ENCODE results near the gene HOXA11. TPM values are rescaled to one million over a fixed set of nuclear protein-coding genes. Genes with fewer than 3 reads are reported as not detected.

HOXA11 gene
- polyA plus RNA-seq (not detected in 2 replicates), polyA minus RNA-seq (not detected in 2 replicates)

DNA sequence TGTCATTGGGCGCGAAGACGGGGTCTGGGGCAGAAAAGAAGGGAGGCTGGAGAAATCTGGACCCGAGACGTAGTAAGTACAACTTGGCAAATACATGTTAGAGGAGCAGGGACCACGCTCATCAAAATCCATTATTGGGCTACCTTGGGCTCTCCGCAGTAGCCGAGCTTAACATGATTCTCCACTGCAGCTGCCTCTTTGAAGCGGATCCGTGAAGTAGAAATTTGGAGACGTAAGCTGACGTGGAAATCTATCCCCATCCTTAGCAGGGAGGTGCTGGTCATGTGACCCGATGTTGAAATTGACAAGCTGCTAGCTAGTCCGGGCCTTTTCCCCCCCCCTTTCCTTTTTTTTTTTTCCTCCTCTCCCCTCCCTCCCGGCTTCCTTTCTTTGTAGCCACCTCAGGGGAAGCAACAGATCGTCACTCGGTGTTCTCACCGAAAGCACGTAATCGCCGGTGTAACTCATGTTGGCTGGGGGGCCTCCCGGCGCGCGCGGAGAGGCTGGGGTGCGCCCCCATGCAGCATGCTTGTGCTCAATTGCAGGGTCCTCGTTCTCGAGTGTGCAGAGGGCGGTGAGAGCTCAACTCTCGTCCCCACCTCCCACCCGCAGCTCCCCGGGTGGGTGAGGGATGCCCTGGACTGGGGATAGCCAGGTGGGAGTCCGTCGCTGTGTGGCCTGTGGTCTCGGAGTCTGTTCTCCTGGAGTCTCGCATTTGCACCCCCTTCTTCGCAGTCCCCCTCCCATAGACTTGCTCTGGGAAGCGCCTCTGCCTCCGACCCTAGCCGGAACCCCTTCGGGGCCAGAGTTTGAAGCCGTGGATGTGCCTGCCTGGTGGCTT lies at the start of gene HOXA11:
HOXA11 (minus strand) TSS at position 220 of the 841 bp plus-strand sequence; CDS start at position 132, 88 bp downstream.
- H3K4me3 ChIP-seq (ENCODE audit: low read length), result no peak within 1 kb of the TSS
- no peaks in the 10 kb centered on the region for H4K20me1 ChIP-seq (ENCODE audit: insufficient read depth)
- H3K9me3 ChIP-seq (ENCODE audit: low read length), result peaks cover 6% of the 10 kb centered on the region
- H3F3A ChIP-seq (ENCODE audit: insufficient read depth, low read length, poor library complexity, severe bottlenecking), result no peaks in the 10 kb centered on the region
- H3K4me2 ChIP-seq (ENCODE audit: low read length), result no peak within 1 kb of the TSS
- no peak within 1 kb of the TSS for H3K9ac ChIP-seq (ENCODE audit: low read length)
- H3K27me3 ChIP-seq (ENCODE audit: insufficient read depth, low read depth, low read length), result peaks cover 100% of the 10 kb centered on the region
- no peaks in the 10 kb centered on the region for H3K9me2 ChIP-seq (ENCODE audit: insufficient read depth, low read length)
- no peak within 1 kb of the TSS for H3K27ac ChIP-seq (ENCODE audit: low read length)
- TF ChIP-seq SMC3 (conservative IDR thresholded peaks at IDR 0.05; ENCODE audit: poor library complexity), result no peak
- no peak for TF ChIP-seq TAF1 (IDR thresholded peaks at IDR 0.05; ENCODE audit: low read depth)
- TF ChIP-seq EZH2 (IDR thresholded peaks at IDR 0.05; ENCODE audit: borderline replicate concordance, insufficient read depth, low read length, poor library complexity, severe bottlenecking), result peak; percentile 12
- no peaks in the 10 kb centered on the region for H3K79me2 ChIP-seq (replicated peaks; ENCODE audit: insufficient read depth, low read length)
- H2AFZ ChIP-seq (ENCODE audit: low read depth, low read length), result no peak within 1 kb of the TSS
- H3K36me3 ChIP-seq (ENCODE audit: insufficient read depth, low read length), result no peaks in the 10 kb centered on the region

DNA sequence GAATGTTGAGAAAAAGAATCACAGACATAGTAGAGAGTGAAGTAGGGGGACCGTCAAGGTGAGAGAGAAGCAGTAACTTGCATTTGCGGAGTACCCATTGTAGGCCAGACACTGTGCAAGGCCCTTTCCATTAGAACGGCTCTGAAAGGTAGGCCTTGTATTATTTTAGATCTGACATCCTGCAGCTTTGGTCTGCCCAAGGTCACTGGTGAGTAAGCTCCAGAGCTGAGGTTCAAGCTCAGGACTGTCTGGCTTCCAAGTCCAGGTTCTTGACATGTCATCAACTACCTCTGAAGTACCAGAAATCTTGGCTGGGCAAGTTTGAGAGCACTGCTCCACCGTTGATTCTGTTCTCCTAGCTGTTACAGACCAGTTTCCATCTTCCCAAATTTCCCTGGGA lies 44.4 kb upstream of the HOXA11 start:
- no peaks in the 10 kb centered on the region for H3K9me2 ChIP-seq (ENCODE audit: insufficient read depth, low read length)

More for the DNA sequence above, 44.4 kb upstream of the HOXA11 start:
- no peaks in the 10 kb centered on the region for H4K20me1 ChIP-seq (ENCODE audit: insufficient read depth)
- no peak overlapping the region for H3K9ac ChIP-seq (ENCODE audit: low read length)
- H3K4me2 ChIP-seq (ENCODE audit: low read length), result no peak overlapping the region
- H3K27me3 ChIP-seq (ENCODE audit: insufficient read depth, low read depth, low read length), result peaks cover 82% of the 10 kb centered on the region
- TF ChIP-seq MXI1 (conservative IDR thresholded peaks at IDR 0.05; ENCODE audit: poor library complexity, severe bottlenecking) (no peak), TAF1 (IDR thresholded peaks at IDR 0.05; ENCODE audit: low read depth) (no peak), POLR2AphosphoS5 (IDR thresholded peaks at IDR 0.05) (no peak), EP300 (conservative IDR thresholded peaks at IDR 0.05; ENCODE audit: poor library complexity, severe bottlenecking) (no peak), RAD21 (conservative IDR thresholded peaks at IDR 0.05) (no peak), EZH2 (IDR thresholded peaks at IDR 0.05; ENCODE audit: borderline replicate concordance, insufficient read depth, low read length, poor library complexity, severe bottlenecking) (no peak)
- TF ChIP-seq, protein P1, sequence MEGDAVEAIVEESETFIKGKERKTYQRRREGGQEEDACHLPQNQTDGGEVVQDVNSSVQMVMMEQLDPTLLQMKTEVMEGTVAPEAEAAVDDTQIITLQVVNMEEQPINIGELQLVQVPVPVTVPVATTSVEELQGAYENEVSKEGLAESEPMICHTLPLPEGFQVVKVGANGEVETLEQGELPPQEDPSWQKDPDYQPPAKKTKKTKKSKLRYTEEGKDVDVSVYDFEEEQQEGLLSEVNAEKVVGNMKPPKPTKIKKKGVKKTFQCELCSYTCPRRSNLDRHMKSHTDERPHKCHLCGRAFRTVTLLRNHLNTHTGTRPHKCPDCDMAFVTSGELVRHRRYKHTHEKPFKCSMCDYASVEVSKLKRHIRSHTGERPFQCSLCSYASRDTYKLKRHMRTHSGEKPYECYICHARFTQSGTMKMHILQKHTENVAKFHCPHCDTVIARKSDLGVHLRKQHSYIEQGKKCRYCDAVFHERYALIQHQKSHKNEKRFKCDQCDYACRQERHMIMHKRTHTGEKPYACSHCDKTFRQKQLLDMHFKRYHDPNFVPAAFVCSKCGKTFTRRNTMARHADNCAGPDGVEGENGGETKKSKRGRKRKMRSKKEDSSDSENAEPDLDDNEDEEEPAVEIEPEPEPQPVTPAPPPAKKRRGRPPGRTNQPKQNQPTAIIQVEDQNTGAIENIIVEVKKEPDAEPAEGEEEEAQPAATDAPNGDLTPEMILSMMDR (IDR thresholded peaks at IDR 0.05; ENCODE audit: poor library complexity, severe bottlenecking), result no peak
- TF ChIP-seq, protein P2, sequence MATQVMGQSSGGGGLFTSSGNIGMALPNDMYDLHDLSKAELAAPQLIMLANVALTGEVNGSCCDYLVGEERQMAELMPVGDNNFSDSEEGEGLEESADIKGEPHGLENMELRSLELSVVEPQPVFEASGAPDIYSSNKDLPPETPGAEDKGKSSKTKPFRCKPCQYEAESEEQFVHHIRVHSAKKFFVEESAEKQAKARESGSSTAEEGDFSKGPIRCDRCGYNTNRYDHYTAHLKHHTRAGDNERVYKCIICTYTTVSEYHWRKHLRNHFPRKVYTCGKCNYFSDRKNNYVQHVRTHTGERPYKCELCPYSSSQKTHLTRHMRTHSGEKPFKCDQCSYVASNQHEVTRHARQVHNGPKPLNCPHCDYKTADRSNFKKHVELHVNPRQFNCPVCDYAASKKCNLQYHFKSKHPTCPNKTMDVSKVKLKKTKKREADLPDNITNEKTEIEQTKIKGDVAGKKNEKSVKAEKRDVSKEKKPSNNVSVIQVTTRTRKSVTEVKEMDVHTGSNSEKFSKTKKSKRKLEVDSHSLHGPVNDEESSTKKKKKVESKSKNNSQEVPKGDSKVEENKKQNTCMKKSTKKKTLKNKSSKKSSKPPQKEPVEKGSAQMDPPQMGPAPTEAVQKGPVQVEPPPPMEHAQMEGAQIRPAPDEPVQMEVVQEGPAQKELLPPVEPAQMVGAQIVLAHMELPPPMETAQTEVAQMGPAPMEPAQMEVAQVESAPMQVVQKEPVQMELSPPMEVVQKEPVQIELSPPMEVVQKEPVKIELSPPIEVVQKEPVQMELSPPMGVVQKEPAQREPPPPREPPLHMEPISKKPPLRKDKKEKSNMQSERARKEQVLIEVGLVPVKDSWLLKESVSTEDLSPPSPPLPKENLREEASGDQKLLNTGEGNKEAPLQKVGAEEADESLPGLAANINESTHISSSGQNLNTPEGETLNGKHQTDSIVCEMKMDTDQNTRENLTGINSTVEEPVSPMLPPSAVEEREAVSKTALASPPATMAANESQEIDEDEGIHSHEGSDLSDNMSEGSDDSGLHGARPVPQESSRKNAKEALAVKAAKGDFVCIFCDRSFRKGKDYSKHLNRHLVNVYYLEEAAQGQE (IDR thresholded peaks at IDR 0.05; ENCODE audit: borderline replicate concordance), result no peak
- no peak overlapping the region for H3K4me3 ChIP-seq (ENCODE audit: low read length)
- H3K27ac ChIP-seq (ENCODE audit: low read length), result no peak overlapping the region
- no peaks in the 10 kb centered on the region for H3K79me2 ChIP-seq (replicated peaks; ENCODE audit: insufficient read depth, low read length)
- no peaks in the 10 kb centered on the region for H3K36me3 ChIP-seq (ENCODE audit: insufficient read depth, low read length)
- no peaks in the 10 kb centered on the region for H3F3A ChIP-seq (ENCODE audit: insufficient read depth, low read length, poor library complexity, severe bottlenecking)
- H3K9me3 ChIP-seq (ENCODE audit: low read length), result no peaks in the 10 kb centered on the region
- H2AFZ ChIP-seq (ENCODE audit: low read depth, low read length), result no peak overlapping the region
